AG09319 (cell line): ENCODE results near the gene CHMP4B.

Source experiments
- DNase-seq: peaks from one replicate; pipeline ENCODE4 v3.0.0-alpha.2; 2010; ENCODE audit warnings: low read depth; ENCODE audit errors: extremely low read depth
- TF ChIP-seq, protein P1 (sequence below): IDR thresholded peaks from 2 replicates; pipeline ENCODE4 v1.5.1; 2011; ENCODE audit warnings: low read depth, mild to moderate bottlenecking, inconsistent platforms, low read length, moderate library complexity

Gene CHMP4B

DNA sequence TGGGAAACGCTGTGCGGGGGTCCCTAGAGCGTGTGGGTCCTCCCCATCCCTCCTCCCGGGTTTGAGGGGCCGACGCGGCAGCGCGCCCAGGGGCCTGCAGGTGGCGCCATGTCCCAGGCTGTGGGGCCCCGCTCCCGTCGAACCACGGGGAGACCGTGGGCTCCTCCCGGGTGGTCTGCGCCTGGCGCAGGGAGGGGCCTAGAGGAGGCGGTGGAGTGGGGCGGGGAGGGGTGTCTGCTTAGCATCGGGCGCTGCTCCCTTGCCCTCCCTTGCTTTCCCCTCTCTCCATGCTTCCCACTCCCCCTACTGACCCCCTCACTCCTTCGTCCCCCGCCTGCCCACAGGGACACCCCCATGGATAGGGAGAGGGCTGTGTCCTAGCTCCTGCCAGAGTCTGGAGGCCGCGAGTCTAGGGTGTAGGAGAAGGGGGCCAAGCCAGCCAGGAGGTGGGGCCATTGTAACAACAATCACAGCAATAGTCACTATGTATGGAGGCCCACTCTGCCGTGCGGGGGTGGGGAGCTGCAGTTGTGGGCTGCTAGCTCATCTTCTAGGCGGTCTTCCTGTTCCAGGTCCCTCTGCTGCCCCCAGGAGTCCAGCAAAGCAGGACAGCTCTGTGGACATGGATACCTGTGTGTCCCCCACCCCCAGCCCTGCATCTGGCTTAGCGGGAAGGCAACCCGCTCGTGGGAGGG, 51.7 kb downstream of the CHMP4B start:
- TF ChIP-seq, protein P1, sequence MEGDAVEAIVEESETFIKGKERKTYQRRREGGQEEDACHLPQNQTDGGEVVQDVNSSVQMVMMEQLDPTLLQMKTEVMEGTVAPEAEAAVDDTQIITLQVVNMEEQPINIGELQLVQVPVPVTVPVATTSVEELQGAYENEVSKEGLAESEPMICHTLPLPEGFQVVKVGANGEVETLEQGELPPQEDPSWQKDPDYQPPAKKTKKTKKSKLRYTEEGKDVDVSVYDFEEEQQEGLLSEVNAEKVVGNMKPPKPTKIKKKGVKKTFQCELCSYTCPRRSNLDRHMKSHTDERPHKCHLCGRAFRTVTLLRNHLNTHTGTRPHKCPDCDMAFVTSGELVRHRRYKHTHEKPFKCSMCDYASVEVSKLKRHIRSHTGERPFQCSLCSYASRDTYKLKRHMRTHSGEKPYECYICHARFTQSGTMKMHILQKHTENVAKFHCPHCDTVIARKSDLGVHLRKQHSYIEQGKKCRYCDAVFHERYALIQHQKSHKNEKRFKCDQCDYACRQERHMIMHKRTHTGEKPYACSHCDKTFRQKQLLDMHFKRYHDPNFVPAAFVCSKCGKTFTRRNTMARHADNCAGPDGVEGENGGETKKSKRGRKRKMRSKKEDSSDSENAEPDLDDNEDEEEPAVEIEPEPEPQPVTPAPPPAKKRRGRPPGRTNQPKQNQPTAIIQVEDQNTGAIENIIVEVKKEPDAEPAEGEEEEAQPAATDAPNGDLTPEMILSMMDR, result peak; percentile 68
- peak; percentile 44 for DNase-seq

DNA sequence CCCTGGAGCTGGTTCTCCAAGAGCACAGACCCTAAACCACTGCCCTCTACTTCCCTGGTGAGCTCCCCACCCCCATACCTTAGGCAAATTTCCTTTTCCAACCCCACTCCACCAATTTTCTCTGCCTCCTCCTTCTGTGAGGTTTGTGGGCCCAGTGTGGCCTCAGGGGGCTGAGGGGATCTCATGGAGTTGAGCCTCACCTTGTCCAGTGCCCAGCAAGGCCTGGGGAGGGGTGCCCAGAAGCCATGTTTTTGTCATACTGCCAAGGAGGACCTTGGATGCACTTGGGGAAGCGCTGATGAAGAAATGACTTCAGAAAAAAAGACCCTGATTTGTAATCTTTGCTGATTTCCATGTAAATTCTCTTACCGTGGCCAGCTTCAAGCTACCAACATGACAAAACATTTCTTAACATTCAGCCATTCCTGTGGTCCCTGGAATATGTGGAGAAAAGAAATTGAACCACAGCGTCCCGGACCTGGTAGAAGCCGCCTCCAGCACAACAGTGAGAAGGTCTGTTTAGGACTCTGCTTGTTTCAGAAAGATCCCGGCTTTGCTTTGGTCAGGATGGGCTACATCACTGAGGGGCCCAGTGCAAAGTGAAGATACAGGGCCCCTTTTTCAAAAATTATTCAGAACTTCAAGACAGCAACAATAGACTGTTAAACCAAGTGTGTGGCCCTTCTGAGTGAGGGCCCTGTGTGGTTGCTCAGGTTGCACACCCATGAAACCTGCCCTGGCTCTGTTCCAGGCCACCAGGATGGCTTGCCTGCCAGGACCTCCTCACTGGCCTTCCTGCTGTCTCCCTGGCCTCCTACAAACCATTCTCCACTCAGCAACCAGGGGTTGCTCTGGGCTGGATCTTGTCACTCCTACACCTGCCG, 52.5 kb downstream of the CHMP4B start:
- TF ChIP-seq, protein P1, result no peak
- DNase-seq, result no peak

DNA sequence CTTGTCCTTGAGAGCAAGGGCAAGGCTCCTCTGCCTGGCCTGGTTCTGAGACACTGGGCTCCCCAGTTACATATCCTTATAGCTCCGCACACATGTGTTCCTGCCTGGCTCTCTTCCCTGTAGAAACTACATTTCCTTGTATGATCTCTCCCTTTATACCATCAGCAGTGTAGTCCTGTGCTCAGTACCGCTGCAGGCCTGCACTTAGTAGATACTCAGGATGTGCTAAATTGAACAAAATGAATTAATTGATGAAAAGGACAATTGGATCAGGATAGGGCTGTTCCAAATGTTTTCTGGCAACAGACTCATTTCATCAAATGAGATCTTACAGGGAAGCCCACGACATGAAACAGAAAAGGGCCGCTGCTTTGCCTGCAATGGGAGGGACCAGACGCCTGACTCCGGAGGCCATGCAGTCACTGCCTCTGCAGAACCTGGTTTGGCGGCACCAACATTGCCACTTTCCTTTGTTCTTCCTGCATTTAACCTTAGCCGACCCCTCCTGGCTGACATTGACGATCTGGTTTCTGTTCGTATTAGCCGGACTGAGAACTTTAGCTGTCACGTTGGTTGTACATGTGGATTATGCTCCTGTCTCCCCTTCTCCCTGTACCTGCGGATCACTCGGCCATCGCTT, 53.3 kb downstream of the CHMP4B start:
- TF ChIP-seq, protein P1, result no peak
- DNase-seq, result no peak

DNA sequence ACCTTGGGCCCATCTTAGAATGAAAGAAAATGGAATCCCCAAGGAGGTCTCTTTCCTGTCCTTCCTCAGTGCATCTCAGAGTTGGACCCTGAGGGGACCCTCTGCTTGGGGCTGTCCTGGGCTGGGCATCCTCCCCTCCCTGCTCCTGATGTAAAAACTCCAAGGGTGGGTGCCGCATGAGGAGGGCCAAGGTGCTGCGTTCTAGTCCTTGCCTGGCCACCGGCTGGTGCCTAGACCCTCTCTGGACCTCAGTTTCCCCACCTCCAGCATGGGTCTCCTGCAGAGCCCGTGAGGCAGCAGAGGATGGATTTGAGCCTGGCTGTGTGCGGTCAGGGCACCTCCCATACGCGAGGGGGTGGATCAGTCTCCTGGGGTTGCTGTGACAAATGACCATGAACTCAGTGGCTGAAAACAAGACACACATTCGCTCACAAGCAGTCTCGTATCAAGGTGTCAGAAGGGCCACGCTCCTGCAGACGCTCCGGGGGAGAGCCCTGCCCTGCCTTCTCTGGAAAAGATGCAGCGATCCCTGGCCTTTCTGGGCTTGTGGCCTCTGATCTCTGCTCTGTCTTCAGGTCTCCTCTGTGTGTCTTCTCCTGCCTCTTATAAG, 54.7 kb downstream of the CHMP4B start:
- no peak for DNase-seq

DNA sequence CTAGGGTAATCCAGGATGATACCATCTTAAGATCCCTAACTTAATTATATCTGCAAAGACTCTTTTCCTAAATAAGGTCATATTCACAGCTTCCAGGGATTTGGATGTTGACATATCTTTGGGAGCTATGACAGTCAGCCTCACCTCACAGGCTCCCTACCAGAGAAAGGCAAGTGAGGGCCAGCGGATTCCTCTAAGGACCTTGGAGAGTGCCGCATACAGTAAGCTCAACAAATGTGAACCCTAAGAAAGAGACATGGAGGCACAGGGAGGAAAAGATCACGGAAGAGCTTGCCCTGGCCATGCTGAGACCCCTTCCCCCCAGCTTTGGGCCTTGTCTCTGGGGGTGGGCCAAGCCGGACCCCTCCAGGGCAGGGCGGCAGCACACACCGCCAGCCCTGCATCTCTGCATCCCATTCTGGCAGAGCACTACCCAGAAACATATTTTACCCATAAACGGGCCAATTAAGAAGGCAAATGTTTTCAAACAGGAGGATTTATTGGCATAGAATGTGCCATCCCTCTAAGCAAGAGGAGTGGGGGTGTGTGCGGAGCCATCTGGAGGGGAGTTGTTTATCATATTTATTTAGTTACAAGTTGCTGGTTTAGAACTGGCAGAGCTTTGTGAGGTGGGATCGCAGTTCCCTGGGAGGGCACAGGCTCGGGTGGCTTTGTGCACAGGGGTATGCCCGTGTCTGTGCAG, 55.4 kb downstream of the CHMP4B start:
- no peak for DNase-seq
- TF ChIP-seq, protein P1, result no peak

More for the DNA sequence above, 54.7 kb downstream of the CHMP4B start:
- TF ChIP-seq, protein P1, result no peak

DNA sequence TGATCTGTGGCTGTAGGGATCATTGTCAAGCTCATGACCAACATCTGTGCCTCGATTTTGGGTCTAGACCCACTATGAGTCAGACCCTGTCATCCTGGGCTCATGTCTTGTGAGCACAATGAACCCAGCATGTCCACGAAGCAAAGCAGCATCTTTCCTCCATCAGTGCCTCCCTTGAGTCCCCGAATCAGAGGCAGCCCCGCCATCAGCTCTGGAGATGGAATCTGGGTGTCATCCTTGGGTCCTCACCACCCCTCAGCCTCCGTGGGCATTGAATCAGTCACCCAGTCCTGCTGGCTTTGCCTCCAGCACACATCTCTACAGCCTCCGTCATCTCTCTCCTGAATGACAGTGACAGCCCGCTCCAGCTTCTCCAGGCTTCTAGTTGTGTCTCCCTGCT, 56.9 kb downstream of the CHMP4B start:
- TF ChIP-seq, protein P1, result no peak
- DNase-seq, result no peak
